ENCODE data around the gene PCA3.

Gene PCA3

DNA sequence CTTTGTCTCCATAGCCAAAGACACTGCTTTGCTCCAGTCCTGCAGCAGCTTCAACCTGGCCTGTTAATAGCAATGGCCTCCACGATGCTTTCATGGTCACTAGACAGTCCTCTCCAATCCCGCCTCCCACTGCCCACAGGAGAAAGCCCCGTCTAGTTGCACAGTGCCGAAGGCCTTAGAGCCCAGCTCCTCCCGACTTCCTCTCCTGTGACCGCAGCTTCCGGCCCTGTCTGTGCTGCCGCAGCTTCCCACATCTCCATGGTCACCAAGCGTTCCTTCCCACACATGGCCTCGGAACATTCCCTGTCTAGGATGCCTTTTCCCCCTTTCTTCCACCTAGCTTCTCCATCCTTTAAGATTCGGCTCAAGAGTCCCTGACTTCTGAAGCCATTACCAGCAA is 23.4 kb downstream of the PCA3 start:
- Histone ChIP-seq H3K9ac (ENCODE audit: low read length in 5 of 5) (no peak overlapping the region), H3K36me3 (ENCODE audit: control insufficient read depth in 5 of 5, insufficient read depth in 5 of 5, low read length in 5 of 5) (no peaks in the 10 kb centered on the region), H3K27ac (ENCODE audit: low read depth, low read length) (no peak overlapping the region), H3K9me3 (ENCODE audit: control insufficient read depth in 5 of 5, low read length in 5 of 5) (no peaks in the 10 kb centered on the region), H3K4me1 (ENCODE audit: control insufficient read depth in 5 of 5, insufficient read depth in 5 of 5, low read length in 5 of 5) (no peaks in the 10 kb centered on the region), H3K27me3 (ENCODE audit: control insufficient read depth in 5 of 5, insufficient read depth in 4 of 5, low read length in 5 of 5) (no peaks in the 10 kb centered on the region), H3K4me3 (ENCODE audit: low read depth in 1 of 5, low read length in 5 of 5) (no peak overlapping the region)

DNA sequence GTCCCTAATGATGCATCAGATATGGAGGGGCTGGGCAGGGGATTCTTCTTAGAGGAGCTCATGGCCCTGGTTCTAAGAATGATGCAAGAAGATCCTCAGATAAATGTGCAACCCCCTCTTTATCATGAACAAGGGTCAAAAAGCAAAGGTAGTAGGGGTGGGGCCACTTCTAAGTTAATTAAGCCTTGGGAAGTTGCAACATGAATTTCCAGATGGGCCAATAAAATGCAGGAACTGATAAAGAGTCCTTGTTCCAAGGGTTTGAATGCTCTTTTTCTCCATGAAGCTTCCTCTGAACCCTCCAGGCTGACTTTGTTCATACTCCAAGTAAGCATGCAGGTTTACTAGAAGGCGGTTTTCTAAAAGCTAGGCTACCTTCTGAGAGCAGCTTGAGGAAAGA is 25.6 kb downstream of the PCA3 start:
- no peaks in the 10 kb centered on the region for H3K9me3 ChIP-seq (ENCODE audit: control insufficient read depth in 5 of 5, low read length in 5 of 5)
- H3K27ac ChIP-seq (ENCODE audit: low read depth, low read length), result no peak overlapping the region
- H3K4me1 ChIP-seq (ENCODE audit: control insufficient read depth in 5 of 5, insufficient read depth in 5 of 5, low read length in 5 of 5), result no peaks in the 10 kb centered on the region
- H3K27me3 ChIP-seq (ENCODE audit: control insufficient read depth in 5 of 5, insufficient read depth in 4 of 5, low read length in 5 of 5), result no peaks in the 10 kb centered on the region
- no peak overlapping the region for H3K9ac ChIP-seq (ENCODE audit: low read length in 5 of 5)
- no peak overlapping the region for H3K4me3 ChIP-seq (ENCODE audit: low read depth in 1 of 5, low read length in 5 of 5)
- H3K36me3 ChIP-seq (ENCODE audit: control insufficient read depth in 5 of 5, insufficient read depth in 5 of 5, low read length in 5 of 5), result no peaks in the 10 kb centered on the region

DNA sequence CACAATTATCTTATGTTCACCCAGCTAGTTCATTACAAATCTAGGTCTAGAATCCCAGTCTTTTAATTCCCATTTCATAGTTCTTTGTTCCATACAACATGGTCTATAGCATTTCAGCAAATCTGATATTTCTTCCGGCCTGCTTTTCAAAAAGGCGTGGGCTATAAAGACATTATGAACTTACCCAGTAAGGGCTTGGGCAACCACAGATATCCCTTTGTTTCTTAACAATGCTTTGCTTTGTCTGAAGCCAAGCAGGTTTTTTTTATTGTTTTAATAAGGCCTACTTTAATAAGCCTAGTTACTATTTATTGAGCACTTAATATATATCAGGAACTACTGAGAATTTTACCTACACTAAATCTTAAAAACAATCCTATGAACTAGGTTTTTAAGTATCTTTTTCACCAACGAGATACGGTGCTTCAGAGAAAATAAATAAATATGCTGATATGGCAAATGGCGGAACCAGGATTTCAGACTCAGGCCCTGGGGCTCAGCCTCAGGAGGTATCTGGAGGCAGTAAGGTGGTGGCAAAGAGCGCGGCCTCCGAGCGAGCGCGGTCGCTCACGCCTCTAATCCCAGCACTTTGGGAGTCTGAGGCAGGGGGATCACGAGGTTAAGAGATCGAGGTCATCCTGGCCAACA is 29.7 kb downstream of the PCA3 start:
- H3K9me3 ChIP-seq (ENCODE audit: control insufficient read depth in 5 of 5, low read length in 5 of 5), result no peaks in the 10 kb centered on the region
- no peak overlapping the region for H3K27ac ChIP-seq (ENCODE audit: low read depth, low read length)
- H3K36me3 ChIP-seq (ENCODE audit: control insufficient read depth in 5 of 5, insufficient read depth in 5 of 5, low read length in 5 of 5), result no peaks in the 10 kb centered on the region
- H3K9ac ChIP-seq (ENCODE audit: low read length in 5 of 5), result no peak overlapping the region
- no peaks in the 10 kb centered on the region for H3K4me1 ChIP-seq (ENCODE audit: control insufficient read depth in 5 of 5, insufficient read depth in 5 of 5, low read length in 5 of 5)
- H3K4me3 ChIP-seq (ENCODE audit: low read depth in 1 of 5, low read length in 5 of 5), result no peak overlapping the region
- H3K27me3 ChIP-seq (ENCODE audit: control insufficient read depth in 5 of 5, insufficient read depth in 4 of 5, low read length in 5 of 5), result no peaks in the 10 kb centered on the region

DNA sequence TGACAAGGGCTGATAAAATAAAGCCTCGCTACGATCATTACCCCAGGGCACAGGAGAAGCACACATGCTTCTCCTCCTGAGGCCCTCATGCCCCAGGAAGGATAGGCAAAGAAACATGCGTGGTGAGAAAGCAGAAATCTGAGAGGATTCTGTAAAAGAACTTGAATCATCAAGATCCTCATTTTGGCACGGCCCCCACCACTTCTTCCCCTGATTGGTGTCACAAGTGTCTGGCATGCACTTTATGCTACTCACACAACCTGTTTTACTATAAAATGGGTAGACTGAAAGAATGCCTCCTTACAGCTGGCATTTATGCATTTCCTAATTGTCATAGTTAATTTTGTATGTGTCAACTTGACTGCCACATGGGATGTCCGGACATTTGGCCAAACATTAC is 32.1 kb downstream of the PCA3 start:
- Histone ChIP-seq H3K4me1 (ENCODE audit: control insufficient read depth in 5 of 5, insufficient read depth in 5 of 5, low read length in 5 of 5) (no peaks in the 10 kb centered on the region), H3K9ac (ENCODE audit: low read length in 5 of 5) (no peak overlapping the region), H3K36me3 (ENCODE audit: control insufficient read depth in 5 of 5, insufficient read depth in 5 of 5, low read length in 5 of 5) (no peaks in the 10 kb centered on the region)

DNA sequence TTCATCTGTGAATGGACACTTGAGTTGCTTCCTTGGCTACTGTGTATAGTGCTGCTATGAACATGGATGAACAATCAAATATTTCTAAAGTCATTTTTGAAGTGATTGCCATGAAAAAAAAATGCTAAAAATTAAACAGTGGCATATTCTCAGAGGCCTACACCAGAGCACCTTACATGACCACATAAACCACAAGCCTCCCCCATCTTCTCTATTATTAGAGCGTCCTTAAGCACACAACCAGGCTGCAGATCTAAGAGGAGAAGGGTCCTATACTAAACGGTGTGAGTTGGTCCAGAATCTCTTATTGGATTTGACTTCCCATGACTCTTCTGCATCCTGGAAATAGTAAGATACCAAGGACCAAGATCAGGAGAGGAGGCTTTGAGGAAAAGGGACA is 34.3 kb downstream of the PCA3 start:
- Histone ChIP-seq H3K9ac (ENCODE audit: low read length in 5 of 5) (no peak overlapping the region), H3K4me3 (ENCODE audit: low read depth in 1 of 5, low read length in 5 of 5) (no peak overlapping the region), H3K27me3 (ENCODE audit: control insufficient read depth in 5 of 5, insufficient read depth in 4 of 5, low read length in 5 of 5) (no peaks in the 10 kb centered on the region), H3K4me1 (ENCODE audit: control insufficient read depth in 5 of 5, insufficient read depth in 5 of 5, low read length in 5 of 5) (no peaks in the 10 kb centered on the region), H3K27ac (ENCODE audit: low read depth, low read length) (no peak overlapping the region), H3K36me3 (ENCODE audit: control insufficient read depth in 5 of 5, insufficient read depth in 5 of 5, low read length in 5 of 5) (no peaks in the 10 kb centered on the region), H3K9me3 (ENCODE audit: control insufficient read depth in 5 of 5, low read length in 5 of 5) (no peaks in the 10 kb centered on the region)

More for the DNA sequence above, 32.1 kb downstream of the PCA3 start:
- no peaks in the 10 kb centered on the region for H3K27me3 ChIP-seq (ENCODE audit: control insufficient read depth in 5 of 5, insufficient read depth in 4 of 5, low read length in 5 of 5)
- no peak overlapping the region for H3K4me3 ChIP-seq (ENCODE audit: low read depth in 1 of 5, low read length in 5 of 5)
- H3K27ac ChIP-seq (ENCODE audit: low read depth, low read length), result no peak overlapping the region
- no peaks in the 10 kb centered on the region for H3K9me3 ChIP-seq (ENCODE audit: control insufficient read depth in 5 of 5, low read length in 5 of 5)

DNA sequence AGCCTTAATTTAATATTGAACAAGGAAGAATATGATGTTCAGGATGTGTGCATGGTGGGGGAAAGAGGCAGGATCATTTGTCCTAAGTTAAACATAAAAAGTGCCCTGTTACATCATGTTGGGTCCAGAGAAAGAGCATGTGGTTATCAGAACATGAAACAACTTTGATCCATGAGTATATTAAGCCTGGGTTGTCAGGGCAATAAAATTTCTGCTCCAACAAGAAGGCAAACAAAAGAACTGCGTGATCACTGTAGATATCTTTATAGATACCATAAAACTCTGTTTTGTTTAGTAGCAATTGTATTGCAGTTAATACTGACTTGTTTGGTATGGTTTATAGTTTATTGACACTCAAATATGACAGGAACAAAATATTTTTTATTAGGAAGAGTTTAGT is 35.2 kb downstream of the PCA3 start:
- Histone ChIP-seq H3K4me3 (ENCODE audit: low read depth in 1 of 5, low read length in 5 of 5) (no peak overlapping the region), H3K9ac (ENCODE audit: low read length in 5 of 5) (no peak overlapping the region), H3K36me3 (ENCODE audit: control insufficient read depth in 5 of 5, insufficient read depth in 5 of 5, low read length in 5 of 5) (no peaks in the 10 kb centered on the region), H3K27ac (ENCODE audit: low read depth, low read length) (no peak overlapping the region), H3K4me1 (ENCODE audit: control insufficient read depth in 5 of 5, insufficient read depth in 5 of 5, low read length in 5 of 5) (no peaks in the 10 kb centered on the region), H3K27me3 (ENCODE audit: control insufficient read depth in 5 of 5, insufficient read depth in 4 of 5, low read length in 5 of 5) (peaks cover 0 to 2% (median 0%) of the 10 kb centered on the region in 5 donors), H3K9me3 (ENCODE audit: control insufficient read depth in 5 of 5, low read length in 5 of 5) (no peaks in the 10 kb centered on the region)

DNA sequence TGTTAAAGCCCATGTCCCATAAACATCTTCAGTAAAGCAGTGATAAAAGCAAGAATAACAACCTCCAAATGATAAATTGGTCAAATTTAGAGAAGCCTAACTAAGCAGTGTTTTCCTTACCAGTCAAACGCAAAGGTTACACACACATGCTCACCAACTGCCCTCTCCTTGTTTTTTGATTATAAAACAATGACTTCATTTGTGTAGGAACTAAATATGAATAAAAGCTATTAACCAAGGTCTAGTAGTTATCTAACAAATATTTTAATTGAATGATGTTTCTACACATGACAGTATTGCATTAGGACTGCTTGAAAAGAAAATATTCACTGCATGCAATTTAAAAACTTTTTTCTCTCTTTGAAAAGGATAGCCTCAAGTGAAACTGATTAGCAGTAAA is 36.7 kb downstream of the PCA3 start:
- Histone ChIP-seq H3K27ac (ENCODE audit: low read depth, low read length) (no peak overlapping the region), H3K27me3 (ENCODE audit: control insufficient read depth in 5 of 5, insufficient read depth in 4 of 5, low read length in 5 of 5) (peaks cover 0 to 4% (median 0%) of the 10 kb centered on the region in 5 donors), H3K9ac (ENCODE audit: low read length in 5 of 5) (no peak overlapping the region), H3K9me3 (ENCODE audit: control insufficient read depth in 5 of 5, low read length in 5 of 5) (no peaks in the 10 kb centered on the region), H3K4me3 (ENCODE audit: low read depth in 1 of 5, low read length in 5 of 5) (no peak overlapping the region), H3K4me1 (ENCODE audit: control insufficient read depth in 5 of 5, insufficient read depth in 5 of 5, low read length in 5 of 5) (no peaks in the 10 kb centered on the region), H3K36me3 (ENCODE audit: control insufficient read depth in 5 of 5, insufficient read depth in 5 of 5, low read length in 5 of 5) (no peaks in the 10 kb centered on the region)

DNA sequence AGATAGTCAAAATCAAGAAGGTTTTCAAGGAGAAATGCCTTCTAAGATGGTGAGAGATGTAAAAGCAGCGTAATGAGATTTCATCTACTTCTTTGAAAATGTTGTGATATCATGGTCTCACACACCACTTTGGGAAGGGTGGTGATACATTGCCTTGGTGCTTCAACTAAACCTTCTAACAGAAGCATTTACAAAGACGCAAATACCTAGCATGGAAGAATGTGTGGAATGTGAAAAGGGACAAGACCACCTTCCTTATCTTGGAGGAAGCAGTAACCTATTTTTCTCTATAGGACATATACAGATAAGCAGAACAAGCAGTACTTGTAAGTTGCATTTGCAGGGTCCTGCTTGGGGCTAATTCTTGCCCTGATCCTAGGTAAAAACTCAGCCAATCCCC is 38.8 kb downstream of the PCA3 start:
- Histone ChIP-seq H3K9ac (ENCODE audit: low read length in 5 of 5) (no peak overlapping the region), H3K36me3 (ENCODE audit: control insufficient read depth in 5 of 5, insufficient read depth in 5 of 5, low read length in 5 of 5) (no peaks in the 10 kb centered on the region), H3K27me3 (ENCODE audit: control insufficient read depth in 5 of 5, insufficient read depth in 4 of 5, low read length in 5 of 5) (peaks cover 0 to 4% (median 0%) of the 10 kb centered on the region in 5 donors), H3K4me1 (ENCODE audit: control insufficient read depth in 5 of 5, insufficient read depth in 5 of 5, low read length in 5 of 5) (no peaks in the 10 kb centered on the region), H3K9me3 (ENCODE audit: control insufficient read depth in 5 of 5, low read length in 5 of 5) (no peaks in the 10 kb centered on the region), H3K27ac (ENCODE audit: low read depth, low read length) (no peak overlapping the region), H3K4me3 (ENCODE audit: low read depth in 1 of 5, low read length in 5 of 5) (no peak overlapping the region)

DNA sequence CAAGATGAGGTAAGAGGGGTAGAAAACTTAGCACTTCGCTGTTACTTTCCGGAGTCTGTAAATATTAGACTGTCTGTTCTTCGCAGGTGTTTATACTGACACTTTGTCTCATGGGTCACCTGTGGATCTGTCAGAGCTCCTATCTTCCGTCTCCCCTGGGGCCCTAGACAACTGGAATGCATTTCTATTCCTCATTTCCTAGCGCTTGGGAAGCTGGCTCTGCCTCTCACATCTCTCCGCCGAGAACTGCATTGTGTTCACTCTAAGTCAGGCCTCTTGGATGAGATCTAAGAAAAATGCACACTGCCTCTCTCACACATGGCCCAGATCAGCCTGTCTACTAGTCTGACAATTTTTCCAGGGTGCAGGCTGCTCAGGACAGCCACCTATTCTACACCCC is 39.5 kb downstream of the PCA3 start:
- H3K4me3 ChIP-seq (ENCODE audit: low read depth in 1 of 5, low read length in 5 of 5), result no peak overlapping the region
- H3K27me3 ChIP-seq (ENCODE audit: control insufficient read depth in 5 of 5, insufficient read depth in 4 of 5, low read length in 5 of 5), result peaks cover 0 to 4% (median 0%) of the 10 kb centered on the region in 5 donors
- no peaks in the 10 kb centered on the region for H3K36me3 ChIP-seq (ENCODE audit: control insufficient read depth in 5 of 5, insufficient read depth in 5 of 5, low read length in 5 of 5)
- no peak overlapping the region for H3K9ac ChIP-seq (ENCODE audit: low read length in 5 of 5)
- H3K4me1 ChIP-seq (ENCODE audit: control insufficient read depth in 5 of 5, insufficient read depth in 5 of 5, low read length in 5 of 5), result no peaks in the 10 kb centered on the region
- no peak overlapping the region for H3K27ac ChIP-seq (ENCODE audit: low read depth, low read length)
- no peaks in the 10 kb centered on the region for H3K9me3 ChIP-seq (ENCODE audit: control insufficient read depth in 5 of 5, low read length in 5 of 5)

DNA sequence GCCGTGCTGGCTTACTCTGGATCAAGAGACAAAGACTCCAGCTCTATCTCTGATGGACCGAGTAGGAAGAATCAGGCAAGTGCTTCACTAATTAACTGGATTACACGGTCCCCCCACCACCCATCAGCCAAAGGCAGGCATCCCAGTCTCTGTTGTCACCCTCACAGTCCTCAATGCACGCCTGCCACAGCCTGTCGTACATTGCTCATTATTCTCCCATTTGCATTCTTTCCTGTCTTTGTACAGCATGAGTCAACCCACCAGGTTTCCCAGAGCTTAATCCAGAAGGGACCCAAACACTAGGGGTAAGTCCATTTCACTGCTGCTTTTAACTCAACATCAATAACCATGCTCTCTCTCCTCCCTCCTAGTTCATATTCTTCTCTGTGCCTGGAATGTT is 44.4 kb downstream of the PCA3 start:
- Histone ChIP-seq H3K9ac (ENCODE audit: low read length in 5 of 5) (no peak overlapping the region), H3K27ac (ENCODE audit: low read depth, low read length) (no peak overlapping the region), H3K9me3 (ENCODE audit: control insufficient read depth in 5 of 5, low read length in 5 of 5) (no peaks in the 10 kb centered on the region), H3K27me3 (ENCODE audit: control insufficient read depth in 5 of 5, insufficient read depth in 4 of 5, low read length in 5 of 5) (peaks cover 0 to 4% (median 0%) of the 10 kb centered on the region in 5 donors), H3K4me1 (ENCODE audit: control insufficient read depth in 5 of 5, insufficient read depth in 5 of 5, low read length in 5 of 5) (no peaks in the 10 kb centered on the region), H3K36me3 (ENCODE audit: control insufficient read depth in 5 of 5, insufficient read depth in 5 of 5, low read length in 5 of 5) (no peaks in the 10 kb centered on the region), H3K4me3 (ENCODE audit: low read depth in 1 of 5, low read length in 5 of 5) (no peak overlapping the region)
